Central memory CD8-positive, alpha-beta T cell (primary cell): ENCODE measurements around the gene DNLZ.
A peak's percentile ranks its signal among the peaks of the same experiment; 100 is the strongest.

ENCODE experiments used
- ATAC-seq: fragments of 150-1000 bp; cut with Tn5 transposase; replicated peaks from 2 replicates; pipeline ENCODE4 v1.10.0; 2022; ENCODE audit warnings: mild to moderate bottlenecking, moderate FRiP score, moderate number of reproducible peaks; ENCODE audit not compliant: poor library complexity, severe bottlenecking; ENCODE audit errors: extremely low read depth
- DNase-seq, 2 donors: peaks; one replicate each; pipeline ENCODE4 v3.0.0; 2021; ENCODE audit warnings: low spot score in 2 of 2
- H3K27ac Mint-ChIP-seq: one replicate; pipeline ENCODE4 v1.8.0; 2022; ENCODE audit warnings: low read depth, mild to moderate bottlenecking, moderate library complexity, mixed read lengths
- H3K27me3 Mint-ChIP-seq: one replicate; pipeline ENCODE4 v1.8.0; 2022; ENCODE audit warnings: mixed read lengths
- H3K36me3 Mint-ChIP-seq: one replicate; pipeline ENCODE4 v1.8.0; 2022; ENCODE audit warnings: mild to moderate bottlenecking, moderate library complexity, mixed read lengths; ENCODE audit not compliant: insufficient read depth
- H3K4me1 Mint-ChIP-seq: one replicate; pipeline ENCODE4 v1.8.0; 2022; ENCODE audit warnings: mixed read lengths
- H3K4me3 Mint-ChIP-seq: one replicate; pipeline ENCODE4 v1.8.0; 2022; ENCODE audit warnings: mild to moderate bottlenecking, moderate library complexity, mixed read lengths
- H3K9me3 Mint-ChIP-seq: one replicate; pipeline ENCODE4 v1.8.0; 2022; ENCODE audit warnings: mixed read lengths

DNLZ gene

GRCh38 chr9:136403538-136403914 lies 40.0 kb upstream of the DNLZ start:
- Mint-ChIP-seq H3K27me3 (no peaks in the 10 kb centered on the region), H3K27ac (peak overlapping the region; percentile 82), H3K4me1 (peaks cover 32% of the 10 kb centered on the region), H3K4me3 (peak overlapping the region; percentile 70), H3K9me3 (no peaks in the 10 kb centered on the region), H3K36me3 (peaks cover 30% of the 10 kb centered on the region)
- peak; percentile 90 for ATAC-seq
- DNase-seq = peak; percentile 47 to 75

DNA sequence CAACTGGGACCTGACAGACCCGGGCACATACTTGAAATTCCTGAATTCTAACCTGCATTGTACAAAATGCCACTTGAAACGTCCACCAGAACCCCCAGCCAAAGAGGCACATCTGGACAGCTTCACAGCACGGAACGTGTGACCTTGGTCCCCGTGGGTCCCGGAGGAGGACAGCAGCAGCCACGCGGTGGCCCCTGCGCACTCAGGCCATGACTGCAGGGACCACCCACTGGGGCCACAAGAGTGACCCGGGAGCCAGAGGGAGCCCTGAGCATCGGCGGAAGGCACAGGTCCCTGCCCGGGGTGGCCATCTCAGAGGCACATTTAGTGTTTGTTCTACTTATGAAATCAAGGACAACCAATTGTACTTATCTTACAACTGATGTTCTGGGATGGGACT lies 38.5 kb upstream of the DNLZ start:
- H3K4me3 Mint-ChIP-seq = no peak overlapping the region
- peak overlapping the region; percentile 55 for H3K27ac Mint-ChIP-seq
- ATAC-seq = no peak
- H3K27me3 Mint-ChIP-seq = no peaks in the 10 kb centered on the region
- no peak for DNase-seq
- H3K36me3 Mint-ChIP-seq = peaks cover 25% of the 10 kb centered on the region
- H3K9me3 Mint-ChIP-seq = no peaks in the 10 kb centered on the region
- peaks cover 33% of the 10 kb centered on the region for H3K4me1 Mint-ChIP-seq

DNA sequence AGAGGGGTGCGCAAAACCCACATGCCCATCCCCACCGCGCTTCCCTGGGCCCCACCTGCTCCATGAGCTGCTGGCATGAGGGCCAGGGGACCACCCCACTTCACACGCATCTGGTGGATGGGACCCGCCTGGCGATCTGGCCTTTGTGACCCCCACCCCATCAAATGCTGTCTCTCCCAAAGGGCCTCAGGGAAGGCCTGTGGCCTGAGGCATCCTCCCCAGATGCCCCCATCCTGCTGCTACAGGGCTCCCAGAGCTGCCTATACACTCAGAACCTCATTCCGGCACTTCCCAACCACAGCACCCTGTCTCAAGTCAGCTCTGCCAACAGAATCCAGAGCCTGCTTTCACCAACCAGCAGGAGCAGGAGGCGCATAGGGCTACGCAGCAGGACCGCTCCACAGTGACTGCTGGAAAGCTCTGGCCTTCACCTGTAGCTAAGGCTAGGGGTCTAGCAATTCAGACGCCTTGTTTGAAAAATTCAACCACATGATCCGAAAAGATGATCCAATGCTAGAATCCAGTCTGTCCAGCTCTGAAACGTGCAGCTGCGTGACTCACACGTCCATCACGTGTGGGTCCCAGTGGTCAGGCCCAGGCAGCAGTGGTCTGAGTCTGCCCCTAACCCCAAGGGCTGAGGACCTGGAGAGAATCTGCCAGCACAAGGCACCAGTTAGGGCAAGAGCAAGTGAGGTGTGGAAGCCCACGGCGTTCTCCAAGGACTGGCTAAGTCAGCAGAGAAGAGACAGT lies 37.8 kb upstream of the DNLZ start:
- Mint-ChIP-seq H3K27me3 (no peaks in the 10 kb centered on the region), H3K36me3 (peaks cover 21% of the 10 kb centered on the region), H3K9me3 (no peaks in the 10 kb centered on the region), H3K27ac (peak overlapping the region; percentile 55), H3K4me3 (peak overlapping the region; percentile 63), H3K4me1 (peaks cover 33% of the 10 kb centered on the region)
- DNase-seq (no peak), ATAC-seq (no peak)

- ATAC-seq (peak; percentile 45), DNase-seq (peak; percentile 70 to 77)
- peaks cover 32% of the 10 kb centered on the region for H3K4me1 Mint-ChIP-seq
- peaks cover 20% of the 10 kb centered on the region for H3K36me3 Mint-ChIP-seq
- peak within 1 kb of the TSS; percentile 72 for H3K27ac Mint-ChIP-seq
- no peaks in the 10 kb centered on the region for H3K9me3 Mint-ChIP-seq
- H3K27me3 Mint-ChIP-seq = no peaks in the 10 kb centered on the region
- peak within 1 kb of the TSS; percentile 78 for H3K4me3 Mint-ChIP-seq
These were observed 36.7 kb upstream of the DNLZ start, which contains the start of gene SNAPC4 for GRCh38 chr9:136400038-136400834. Gene SNAPC4, minus strand, starts transcription at chr9:136400170. Its CDS starts 1,742 bp downstream, at chr9:136398428.

- Mint-ChIP-seq H3K4me3 (peak overlapping the region; percentile 78), H3K4me1 (peaks cover 24% of the 10 kb centered on the region), H3K27me3 (no peaks in the 10 kb centered on the region), H3K36me3 (peaks cover 14% of the 10 kb centered on the region), H3K9me3 (no peaks in the 10 kb centered on the region), H3K27ac (peak overlapping the region; percentile 72)
- no peak for ATAC-seq
- DNase-seq = no peak
These were observed 35.9 kb upstream of the DNLZ start for GRCh38 chr9:136399176-136400037.

DNA sequence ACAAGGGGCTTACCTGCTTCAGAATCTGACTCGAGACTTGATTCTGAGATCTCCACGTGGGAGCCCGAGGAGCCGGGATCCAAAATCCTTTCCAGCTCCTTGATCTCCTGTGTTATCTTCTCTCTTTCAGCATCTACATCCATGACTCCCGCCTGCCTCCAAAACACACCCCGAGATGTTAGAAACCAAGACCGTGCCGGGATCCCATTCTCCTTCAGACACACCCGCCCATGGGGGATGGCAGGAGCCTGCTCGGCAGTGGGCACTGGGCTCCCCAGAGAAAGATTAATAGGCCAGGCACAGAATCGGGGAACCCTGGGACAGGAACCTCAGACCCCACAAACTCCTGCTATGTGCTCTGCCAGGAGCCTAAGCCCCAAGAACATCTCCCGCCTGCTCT lies 34.7 kb upstream of the DNLZ start:
- Mint-ChIP-seq H3K36me3 (peaks cover 10% of the 10 kb centered on the region), H3K27me3 (no peaks in the 10 kb centered on the region), H3K27ac (no peak overlapping the region), H3K9me3 (no peaks in the 10 kb centered on the region), H3K4me1 (peaks cover 13% of the 10 kb centered on the region), H3K4me3 (peak overlapping the region; percentile 78)
- no peak for DNase-seq
- ATAC-seq = no peak

- Mint-ChIP-seq H3K36me3 (peaks cover 10% of the 10 kb centered on the region), H3K9me3 (no peaks in the 10 kb centered on the region), H3K27ac (no peak overlapping the region), H3K4me1 (peaks cover 13% of the 10 kb centered on the region), H3K27me3 (no peaks in the 10 kb centered on the region), H3K4me3 (no peak overlapping the region)
- no peak for DNase-seq
- no peak for ATAC-seq
These were observed 34.1 kb upstream of the DNLZ start for GRCh38 chr9:136397643-136398042.

- H3K27ac Mint-ChIP-seq = no peak overlapping the region
- DNase-seq = no peak
- H3K4me1 Mint-ChIP-seq = peaks cover 13% of the 10 kb centered on the region
- no peak overlapping the region for H3K4me3 Mint-ChIP-seq
- H3K36me3 Mint-ChIP-seq = peaks cover 17% of the 10 kb centered on the region
- no peak for ATAC-seq
- H3K27me3 Mint-ChIP-seq = no peaks in the 10 kb centered on the region
- H3K9me3 Mint-ChIP-seq = no peaks in the 10 kb centered on the region
These were observed 32.6 kb upstream of the DNLZ start for GRCh38 chr9:136396219-136396515.

- Mint-ChIP-seq H3K27ac (peak overlapping the region; percentile 70), H3K9me3 (no peaks in the 10 kb centered on the region), H3K36me3 (peaks cover 21% of the 10 kb centered on the region), H3K4me1 (peaks cover 13% of the 10 kb centered on the region), H3K4me3 (no peak overlapping the region), H3K27me3 (no peaks in the 10 kb centered on the region)
- DNase-seq (no peak), ATAC-seq (no peak)
These were observed 32.0 kb upstream of the DNLZ start for GRCh38 chr9:136395345-136396218.

GRCh38 chr9:136395020-136395340 lies 31.4 kb upstream of the DNLZ start:
- Mint-ChIP-seq H3K27ac (no peak overlapping the region), H3K36me3 (peaks cover 23% of the 10 kb centered on the region), H3K9me3 (no peaks in the 10 kb centered on the region)

GRCh38 chr9:136394312-136395019 lies 30.9 kb upstream of the DNLZ start:
- Mint-ChIP-seq H3K4me1 (peaks cover 13% of the 10 kb centered on the region), H3K36me3 (peaks cover 26% of the 10 kb centered on the region), H3K9me3 (no peaks in the 10 kb centered on the region), H3K27me3 (no peaks in the 10 kb centered on the region), H3K27ac (no peak overlapping the region), H3K4me3 (no peak overlapping the region)
- ATAC-seq = no peak
- DNase-seq = no peak

More at GRCh38 chr9:136395020-136395340, 31.4 kb upstream of the DNLZ start:
- Mint-ChIP-seq H3K27me3 (no peaks in the 10 kb centered on the region), H3K4me1 (peaks cover 13% of the 10 kb centered on the region), H3K4me3 (no peak overlapping the region)
- DNase-seq = no peak
- ATAC-seq = no peak
